ENCODE data around the gene EPB41L4B. TPM values are rescaled to one million over a fixed set of nuclear protein-coding genes. Genes with fewer than 3 reads are reported as not detected.

EPB41L4B gene
- total RNA-seq, 1 experiment from 2014 or later: 8.1 TPM

DNA sequence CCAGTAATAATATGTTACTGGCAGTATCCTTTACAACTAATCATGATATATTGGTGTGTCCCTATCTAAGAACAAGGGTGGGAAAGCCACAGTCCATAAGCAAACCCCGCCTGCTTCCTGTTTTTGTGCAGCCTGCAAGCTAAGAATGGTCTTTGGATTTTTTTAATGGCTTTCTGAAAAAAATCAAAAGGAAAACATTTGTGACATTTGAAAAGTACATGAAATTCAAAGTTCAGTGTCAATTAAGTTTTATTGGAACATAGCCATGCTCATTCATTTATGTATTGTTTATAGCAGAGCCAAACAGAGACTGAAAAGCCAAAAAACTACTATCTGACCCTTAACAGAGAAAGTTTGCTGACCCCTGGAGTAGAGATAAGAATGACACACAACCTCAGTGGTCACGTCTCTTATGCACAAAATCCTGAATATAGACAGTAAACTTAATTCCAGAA lies 188.3 kb downstream of the EPB41L4B start:
- no peak overlapping the region for H3K4me3 ChIP-seq (replicated peaks in 1 of 2; ENCODE audit: low read depth in 1 of 2, low read length in 2 of 2)
- no peak overlapping the region for H3K4me2 ChIP-seq (ENCODE audit: low read length)
- peak; percentile 6; the same call in 1 of the 2 replicates for TF ChIP-seq RAD21 (IDR thresholded peaks at IDR 0.05; ENCODE audit: low read depth)
- no peak for TF ChIP-seq TCF7L2 (IDR thresholded peaks at IDR 0.05; ENCODE audit: borderline replicate concordance, extremely low read depth, insufficient read depth, insufficient read length)
- no peak overlapping the region for H3K27ac ChIP-seq (ENCODE audit: low read depth, low read length)
- no peaks in the 10 kb centered on the region for H3K9me3 ChIP-seq (ENCODE audit: control insufficient read depth in 1 of 2, insufficient read depth in 1 of 2, low read depth in 1 of 2, low read length in 2 of 2)
- no peaks in the 10 kb centered on the region for H3K27me3 ChIP-seq (ENCODE audit: insufficient read depth, low read length)
- ChIA-PET CTCF (no interaction called here), RAD21 (ENCODE audit: low non-redundant PET in 1 of 2, low total read pairs in 2 of 2, uncharacterized antibody in 2 of 2, unreplicated experiment in 2 of 2) (no interaction called here), POLR2A (no interaction called here)
- H3K4me1 ChIP-seq (ENCODE audit: control insufficient read depth in 1 of 2, insufficient read depth in 2 of 2, low read length in 2 of 2): no peaks in the 10 kb centered on the region
- no peak overlapping the region for H2AFZ ChIP-seq (ENCODE audit: low read depth, low read length, poor library complexity, severe bottlenecking)
- no TSS peak for BruUV-seq (replicated peaks)
- ATAC-seq (no peak), DNase-seq (ENCODE audit: low read depth, low spot score) (no peak)
- no peaks in the 10 kb centered on the region for H3K36me3 ChIP-seq (ENCODE audit: control insufficient read depth in 1 of 2, insufficient read depth in 2 of 2, low read length in 2 of 2)
- no peaks in the 10 kb centered on the region for H4K20me1 ChIP-seq (ENCODE audit: insufficient read depth)
- intact Hi-C loops (cut with micrococcal nuclease): no loop called here
- no peaks in the 10 kb centered on the region for H3K79me2 ChIP-seq (ENCODE audit: insufficient read depth, low read length)
- H3K9ac ChIP-seq (ENCODE audit: low read length): no peak overlapping the region
- no peaks in the 10 kb centered on the region for H3K9me2 ChIP-seq (ENCODE audit: insufficient read depth)

DNA sequence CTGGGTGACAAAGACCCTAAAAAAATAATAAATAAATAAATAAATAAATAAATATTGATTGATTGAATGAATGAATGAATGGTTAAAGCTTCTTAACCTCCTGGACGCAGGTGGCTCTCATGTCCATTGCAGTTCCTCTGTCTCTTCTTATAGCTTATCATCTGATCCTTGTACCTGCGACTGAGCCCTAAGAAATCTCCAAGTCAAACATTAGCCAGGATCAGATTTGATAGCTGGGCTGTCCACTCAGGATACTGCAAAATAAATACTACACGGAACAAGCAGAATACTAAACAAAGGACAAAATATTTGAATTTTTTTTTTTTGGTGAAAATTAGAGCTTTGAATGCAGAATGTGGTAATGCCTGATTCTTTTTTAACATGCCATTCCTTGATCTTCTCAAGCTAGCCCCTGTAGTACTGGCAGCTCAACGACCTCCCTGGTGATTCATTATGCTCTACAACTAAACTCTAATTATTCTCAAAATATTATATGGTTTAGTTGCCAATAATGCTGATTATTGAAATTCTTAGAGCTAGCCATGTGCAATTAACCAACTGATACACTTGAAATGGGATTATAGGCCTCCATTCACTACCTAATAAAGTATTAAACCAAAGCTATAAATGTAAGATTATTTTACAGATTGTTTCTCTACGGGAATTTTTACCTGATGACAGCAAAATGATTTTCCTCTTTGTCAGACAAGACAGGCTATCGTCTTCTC lies 191.2 kb downstream of the EPB41L4B start:
- DNase-seq (ENCODE audit: low read depth, low spot score): no peak
- Histone ChIP-seq H2AFZ (ENCODE audit: low read depth, low read length, poor library complexity, severe bottlenecking) (no peak overlapping the region), H3K9me3 (ENCODE audit: control insufficient read depth in 1 of 2, insufficient read depth in 1 of 2, low read depth in 1 of 2, low read length in 2 of 2) (no peaks in the 10 kb centered on the region), H3K27ac (ENCODE audit: low read depth, low read length) (no peak overlapping the region), H3K9me2 (ENCODE audit: insufficient read depth) (no peaks in the 10 kb centered on the region), H3K4me3 (replicated peaks in 1 of 2; ENCODE audit: low read depth in 1 of 2, low read length in 2 of 2) (no peak overlapping the region), H3K27me3 (ENCODE audit: insufficient read depth, low read length) (no peaks in the 10 kb centered on the region), H4K20me1 (ENCODE audit: insufficient read depth) (no peaks in the 10 kb centered on the region), H3K4me2 (ENCODE audit: low read length) (no peak overlapping the region), H3K4me1 (ENCODE audit: control insufficient read depth in 1 of 2, insufficient read depth in 2 of 2, low read length in 2 of 2) (no peaks in the 10 kb centered on the region), H3K79me2 (ENCODE audit: insufficient read depth, low read length) (no peaks in the 10 kb centered on the region), H3K36me3 (ENCODE audit: control insufficient read depth in 1 of 2, insufficient read depth in 2 of 2, low read length in 2 of 2) (no peaks in the 10 kb centered on the region), H3K9ac (ENCODE audit: low read length) (no peak overlapping the region)
- intact Hi-C loops (cut with micrococcal nuclease): no loop called here
- POLR2A ChIA-PET: interaction anchor here (0.8 kb wide), 1 partner anchor 10 kb away, joined by 3 read pairs; the partner anchor contains the start of gene TMEM245
- CTCF ChIA-PET: no interaction called here
- RAD21 ChIA-PET (ENCODE audit: low non-redundant PET in 1 of 2, low total read pairs in 2 of 2, uncharacterized antibody in 2 of 2, unreplicated experiment in 2 of 2): no interaction called here
- no peak for ATAC-seq
- no TSS peak for BruUV-seq (replicated peaks)
- TF ChIP-seq, protein P1, sequence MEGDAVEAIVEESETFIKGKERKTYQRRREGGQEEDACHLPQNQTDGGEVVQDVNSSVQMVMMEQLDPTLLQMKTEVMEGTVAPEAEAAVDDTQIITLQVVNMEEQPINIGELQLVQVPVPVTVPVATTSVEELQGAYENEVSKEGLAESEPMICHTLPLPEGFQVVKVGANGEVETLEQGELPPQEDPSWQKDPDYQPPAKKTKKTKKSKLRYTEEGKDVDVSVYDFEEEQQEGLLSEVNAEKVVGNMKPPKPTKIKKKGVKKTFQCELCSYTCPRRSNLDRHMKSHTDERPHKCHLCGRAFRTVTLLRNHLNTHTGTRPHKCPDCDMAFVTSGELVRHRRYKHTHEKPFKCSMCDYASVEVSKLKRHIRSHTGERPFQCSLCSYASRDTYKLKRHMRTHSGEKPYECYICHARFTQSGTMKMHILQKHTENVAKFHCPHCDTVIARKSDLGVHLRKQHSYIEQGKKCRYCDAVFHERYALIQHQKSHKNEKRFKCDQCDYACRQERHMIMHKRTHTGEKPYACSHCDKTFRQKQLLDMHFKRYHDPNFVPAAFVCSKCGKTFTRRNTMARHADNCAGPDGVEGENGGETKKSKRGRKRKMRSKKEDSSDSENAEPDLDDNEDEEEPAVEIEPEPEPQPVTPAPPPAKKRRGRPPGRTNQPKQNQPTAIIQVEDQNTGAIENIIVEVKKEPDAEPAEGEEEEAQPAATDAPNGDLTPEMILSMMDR (IDR thresholded peaks at IDR 0.05 in 2 of 3, conservative IDR thresholded peaks at IDR 0.05 in 1 of 3; ENCODE audit: borderline replicate concordance in 1 of 3, insufficient read depth in 1 of 3, low read depth in 2 of 3, low read length in 2 of 3): no peak
- TF ChIP-seq YY1 (IDR thresholded peaks at IDR 0.05; ENCODE audit: extremely low read depth, insufficient replicate concordance, low read depth, low read length) (no peak), EZH2phosphoT487 (IDR thresholded peaks at IDR 0.05; ENCODE audit: borderline replicate concordance) (no peak), SRF (IDR thresholded peaks at IDR 0.05; ENCODE audit: low read depth) (no peak), JUND (IDR thresholded peaks at IDR 0.05) (no peak), ZFX (IDR thresholded peaks at IDR 0.05) (no peak), SP1 (IDR thresholded peaks at IDR 0.05; ENCODE audit: low read depth) (no peak), RAD21 (IDR thresholded peaks at IDR 0.05; ENCODE audit: low read depth) (no peak), CEBPB (IDR thresholded peaks at IDR 0.05; ENCODE audit: low read depth) (no peak), FOSL1 (IDR thresholded peaks at IDR 0.05; ENCODE audit: low read depth) (no peak), ELF1 (IDR thresholded peaks at IDR 0.05; ENCODE audit: borderline replicate concordance, low read depth) (no peak)
- TF ChIP-seq, protein P2, sequence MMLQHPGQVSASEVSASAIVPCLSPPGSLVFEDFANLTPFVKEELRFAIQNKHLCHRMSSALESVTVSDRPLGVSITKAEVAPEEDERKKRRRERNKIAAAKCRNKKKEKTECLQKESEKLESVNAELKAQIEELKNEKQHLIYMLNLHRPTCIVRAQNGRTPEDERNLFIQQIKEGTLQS (IDR thresholded peaks at IDR 0.05): no peak
- TF ChIP-seq, protein P3, sequence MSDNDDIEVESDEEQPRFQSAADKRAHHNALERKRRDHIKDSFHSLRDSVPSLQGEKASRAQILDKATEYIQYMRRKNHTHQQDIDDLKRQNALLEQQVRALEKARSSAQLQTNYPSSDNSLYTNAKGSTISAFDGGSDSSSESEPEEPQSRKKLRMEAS (IDR thresholded peaks at IDR 0.05): no peak
- TF ChIP-seq, protein P4, sequence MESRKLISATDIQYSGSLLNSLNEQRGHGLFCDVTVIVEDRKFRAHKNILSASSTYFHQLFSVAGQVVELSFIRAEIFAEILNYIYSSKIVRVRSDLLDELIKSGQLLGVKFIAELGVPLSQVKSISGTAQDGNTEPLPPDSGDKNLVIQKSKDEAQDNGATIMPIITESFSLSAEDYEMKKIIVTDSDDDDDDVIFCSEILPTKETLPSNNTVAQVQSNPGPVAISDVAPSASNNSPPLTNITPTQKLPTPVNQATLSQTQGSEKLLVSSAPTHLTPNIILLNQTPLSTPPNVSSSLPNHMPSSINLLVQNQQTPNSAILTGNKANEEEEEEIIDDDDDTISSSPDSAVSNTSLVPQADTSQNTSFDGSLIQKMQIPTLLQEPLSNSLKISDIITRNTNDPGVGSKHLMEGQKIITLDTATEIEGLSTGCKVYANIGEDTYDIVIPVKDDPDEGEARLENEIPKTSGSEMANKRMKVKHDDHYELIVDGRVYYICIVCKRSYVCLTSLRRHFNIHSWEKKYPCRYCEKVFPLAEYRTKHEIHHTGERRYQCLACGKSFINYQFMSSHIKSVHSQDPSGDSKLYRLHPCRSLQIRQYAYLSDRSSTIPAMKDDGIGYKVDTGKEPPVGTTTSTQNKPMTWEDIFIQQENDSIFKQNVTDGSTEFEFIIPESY (IDR thresholded peaks at IDR 0.05; ENCODE audit: extremely low read depth, insufficient replicate concordance, low read length): no peak
